ENCODE data around the gene ZNF814.
A peak's percentile ranks its signal among the peaks of the same experiment; 100 is the strongest.
"Not testable (repeated sequence)": the region's sequence is repeated elsewhere in the genome, so short reads cannot be mapped to it uniquely, and the experiment has no call there.

ZNF814 gene

DNA sequence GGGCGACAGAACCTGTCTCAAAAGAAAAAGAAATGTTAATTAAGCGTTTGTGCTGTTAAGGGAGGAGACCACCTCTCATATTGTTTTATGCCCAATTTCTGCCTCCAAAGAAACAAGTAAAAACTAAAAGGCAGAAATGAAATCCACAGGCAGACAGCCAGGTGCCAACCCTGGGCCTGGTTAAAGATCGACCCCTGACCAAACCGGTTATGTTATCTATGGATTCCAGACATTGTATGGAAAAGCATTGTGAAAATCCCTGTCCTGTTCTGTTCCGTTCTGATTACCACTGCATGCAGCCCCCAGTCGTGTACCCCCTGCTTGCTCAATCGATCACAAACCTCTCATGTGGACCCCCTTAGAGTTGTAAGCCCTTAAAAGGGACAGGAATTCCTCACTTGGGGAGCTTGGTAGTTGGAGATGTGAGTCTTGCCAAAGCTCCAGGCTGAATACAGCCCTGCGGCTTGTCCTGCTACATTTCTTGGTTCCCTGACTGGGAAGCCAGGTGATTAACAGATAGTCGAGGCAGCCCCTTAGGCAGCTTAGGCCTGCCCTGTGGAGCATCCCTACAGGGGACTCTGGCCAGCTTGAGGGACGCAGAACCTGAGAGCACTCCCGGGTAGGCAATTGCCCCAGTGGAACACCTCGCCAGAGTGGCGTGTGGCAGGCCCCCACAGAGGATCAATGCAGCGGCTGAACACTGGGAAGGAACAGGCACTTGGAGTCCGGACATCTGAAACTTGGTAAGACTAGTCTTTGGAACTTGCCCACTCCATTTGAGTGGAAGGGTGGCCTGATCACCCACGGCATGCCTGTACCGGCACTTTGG lies 73.4 kb downstream of the ZNF814 start:
- DNase-seq: no peak

DNA sequence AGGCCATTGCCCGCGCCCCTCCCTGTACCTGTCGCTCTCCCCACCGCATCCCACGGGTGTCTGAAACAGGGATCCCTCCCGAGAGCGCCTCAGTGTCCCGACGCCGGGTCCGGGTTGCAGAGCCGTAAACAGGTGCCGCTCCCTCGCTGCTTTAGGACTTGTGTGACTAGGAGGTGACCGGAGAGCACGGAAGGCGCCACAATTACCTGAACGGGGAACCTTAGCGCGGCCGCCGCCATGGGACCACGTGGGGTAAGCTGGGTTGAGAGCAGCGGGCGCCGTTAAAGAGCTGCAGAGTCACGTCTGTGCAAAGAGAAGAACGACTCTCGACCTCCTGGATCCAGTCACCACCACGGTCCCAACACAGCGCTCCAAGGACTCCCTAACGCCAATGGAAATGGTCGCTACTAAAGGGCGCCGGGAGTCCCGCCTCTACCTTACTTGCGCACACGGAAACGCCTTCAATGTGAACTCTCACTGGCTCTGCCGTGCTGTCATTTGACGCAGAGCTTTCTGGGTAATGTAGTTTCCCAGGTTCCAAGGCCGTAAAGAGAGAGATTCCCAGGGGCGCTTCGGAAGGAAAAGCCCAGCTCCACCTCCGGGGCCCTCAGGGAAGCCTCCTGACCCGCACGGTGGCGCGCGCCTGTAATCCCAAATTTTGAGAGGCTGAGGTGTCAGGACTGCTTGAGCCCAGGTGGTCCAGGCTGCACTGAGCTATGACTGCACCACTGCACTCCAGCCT lies 74.2 kb downstream of the ZNF814 start, which contains the start of gene ZNF552:
TSS of gene ZNF552 (minus strand) at position 409 of the 742 bp plus-strand sequence. CDS start at position 239, 170 bp downstream.
- peak; percentile 71 for DNase-seq

DNA sequence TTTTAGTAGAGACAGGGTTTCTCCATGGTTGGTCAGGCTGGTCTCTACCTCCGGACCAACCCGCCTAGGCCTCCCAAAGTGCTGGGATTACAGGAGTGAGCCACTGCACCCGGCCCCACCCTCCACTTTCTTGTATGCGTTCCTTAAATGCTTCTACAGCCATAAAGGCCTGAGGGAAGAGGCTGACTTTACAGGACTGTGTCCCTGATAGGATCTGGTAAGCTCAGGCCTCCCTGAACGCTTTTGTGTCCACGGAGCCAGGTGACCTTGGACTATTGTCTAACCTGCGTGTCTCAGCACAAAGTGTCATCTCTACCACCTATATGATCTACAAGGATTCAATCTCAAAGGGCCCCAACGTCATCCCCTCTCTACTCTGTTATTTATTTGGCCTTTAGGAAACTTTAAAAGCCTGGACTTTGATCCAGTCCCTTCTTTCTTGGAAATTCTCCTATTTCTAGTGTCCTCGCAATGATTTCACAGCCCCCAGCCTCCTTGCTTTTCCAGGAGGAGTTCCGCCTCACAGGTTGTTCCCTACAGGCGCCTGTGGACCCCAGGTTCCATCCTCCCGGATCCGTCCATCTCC lies 74.8 kb downstream of the ZNF814 start:
- no peak for DNase-seq

DNA sequence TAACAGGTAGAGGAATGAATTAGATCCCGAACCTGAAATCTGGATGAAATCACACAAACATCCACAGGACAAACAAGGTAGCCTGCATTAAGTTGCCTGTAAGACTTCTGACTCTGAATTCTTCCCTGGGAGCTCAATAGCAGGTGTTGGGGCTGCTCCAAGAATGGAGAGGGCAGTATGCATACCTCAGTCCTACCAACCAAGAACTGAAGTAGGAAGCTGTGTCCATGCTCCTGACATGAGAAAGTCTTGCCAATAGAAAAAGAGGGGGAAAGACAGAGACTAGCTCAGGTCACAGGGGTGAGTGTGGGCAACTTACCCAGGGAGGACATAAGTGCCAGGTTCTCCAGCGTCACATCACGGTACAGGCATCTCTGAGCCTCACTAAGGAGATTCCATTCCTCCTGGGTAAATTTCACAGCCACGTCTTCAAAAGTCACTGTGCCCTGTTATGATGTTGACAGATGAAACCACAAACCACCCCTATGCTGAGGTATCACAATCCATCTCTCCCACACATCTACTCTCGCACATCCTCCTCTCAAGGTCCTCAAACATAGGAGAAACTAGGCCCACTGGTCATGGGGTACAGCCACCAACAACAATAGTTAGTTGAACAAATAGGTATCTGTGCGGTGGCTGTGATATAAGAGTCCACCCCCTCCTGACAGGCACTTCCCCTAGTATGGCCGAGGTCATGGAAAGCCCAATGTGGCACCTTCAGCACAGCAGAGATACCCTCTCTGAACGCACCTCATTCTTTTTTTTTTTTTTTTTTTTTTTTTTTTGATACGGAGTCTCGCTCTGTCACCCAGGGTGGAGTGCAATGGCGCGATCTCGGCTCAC lies 75.6 kb downstream of the ZNF814 start:
- not testable (repeated sequence) for DNase-seq

DNA sequence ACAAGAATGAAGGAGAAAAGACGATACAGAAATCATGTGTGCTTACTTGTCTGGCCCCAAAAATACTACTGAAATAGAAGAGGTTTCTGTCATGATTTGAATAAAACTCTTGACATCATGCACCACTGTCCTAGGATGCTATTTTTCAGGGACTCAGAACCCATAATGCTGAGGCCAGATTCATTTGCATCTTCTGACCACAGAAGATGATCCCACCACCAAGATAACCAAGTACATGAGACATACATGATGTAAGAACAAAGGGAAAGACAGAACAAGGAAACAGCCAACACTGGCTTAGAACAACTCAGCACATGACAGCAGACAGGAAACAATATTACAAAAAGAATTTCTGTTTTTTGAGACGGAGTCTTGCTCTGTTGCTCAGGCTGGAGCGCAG lies 76.6 kb downstream of the ZNF814 start:
- no peak for DNase-seq

DNA sequence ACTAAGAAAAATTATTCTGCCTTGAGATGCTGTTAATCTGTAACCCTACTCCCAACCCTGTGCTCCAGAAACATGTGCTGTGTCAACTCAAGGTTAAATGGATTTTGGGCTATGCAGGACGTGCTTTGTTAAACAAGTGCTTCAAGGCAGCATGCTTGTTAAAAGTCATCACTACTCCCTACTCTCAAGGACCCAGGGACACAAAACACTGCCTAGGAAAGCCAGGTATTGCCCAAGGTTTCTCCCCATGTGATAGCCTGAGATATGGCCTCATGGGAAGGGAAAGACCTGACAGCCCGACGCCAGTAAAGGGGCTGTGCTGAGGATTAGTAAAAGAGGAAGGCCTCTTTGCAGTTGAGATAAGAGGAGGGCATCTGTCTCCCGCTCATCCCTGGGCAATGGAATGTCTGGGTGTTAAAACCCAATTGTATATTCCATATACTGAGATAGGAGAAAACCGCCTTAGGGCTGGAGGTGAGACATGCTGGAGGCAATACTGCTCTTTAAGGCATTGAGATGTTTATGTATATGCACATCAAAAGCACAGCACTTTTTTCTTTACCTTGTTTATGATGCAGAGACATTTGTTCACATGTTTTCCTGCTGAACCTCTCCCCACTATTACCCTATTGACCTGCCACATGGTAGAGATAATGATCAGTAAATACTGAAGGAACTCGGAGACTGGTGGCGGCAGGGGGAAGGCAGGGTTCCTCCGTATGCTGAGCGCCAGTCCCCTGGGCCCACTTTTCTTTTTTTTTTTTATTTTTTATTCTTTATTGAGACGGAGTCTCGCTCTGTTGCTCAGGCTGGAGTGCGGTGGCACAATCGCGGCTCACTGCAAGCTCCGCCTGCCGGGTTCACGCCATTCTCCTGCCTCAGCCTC lies 78.2 kb downstream of the ZNF814 start:
- DNase-seq: not testable (repeated sequence)

DNA sequence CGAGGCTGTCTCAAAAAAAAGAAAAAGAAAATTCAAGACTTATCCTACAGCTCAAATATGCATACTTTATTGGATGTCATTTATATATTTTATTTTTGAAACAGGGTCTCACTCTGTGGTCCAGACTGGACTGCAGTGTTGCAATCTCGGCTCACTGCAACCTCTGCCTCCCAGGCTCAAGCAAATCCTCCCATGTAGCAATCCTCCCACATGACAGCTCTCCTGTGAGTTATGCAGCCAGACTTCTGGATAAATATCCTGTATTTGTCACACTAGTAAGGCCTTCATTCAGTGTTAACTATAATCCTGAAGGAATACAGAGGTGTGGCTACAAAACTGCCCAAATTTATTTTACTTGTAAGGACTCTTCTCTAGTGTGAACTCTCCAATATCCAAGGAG lies 81.3 kb downstream of the ZNF814 start:
- DNase-seq: no peak

DNA sequence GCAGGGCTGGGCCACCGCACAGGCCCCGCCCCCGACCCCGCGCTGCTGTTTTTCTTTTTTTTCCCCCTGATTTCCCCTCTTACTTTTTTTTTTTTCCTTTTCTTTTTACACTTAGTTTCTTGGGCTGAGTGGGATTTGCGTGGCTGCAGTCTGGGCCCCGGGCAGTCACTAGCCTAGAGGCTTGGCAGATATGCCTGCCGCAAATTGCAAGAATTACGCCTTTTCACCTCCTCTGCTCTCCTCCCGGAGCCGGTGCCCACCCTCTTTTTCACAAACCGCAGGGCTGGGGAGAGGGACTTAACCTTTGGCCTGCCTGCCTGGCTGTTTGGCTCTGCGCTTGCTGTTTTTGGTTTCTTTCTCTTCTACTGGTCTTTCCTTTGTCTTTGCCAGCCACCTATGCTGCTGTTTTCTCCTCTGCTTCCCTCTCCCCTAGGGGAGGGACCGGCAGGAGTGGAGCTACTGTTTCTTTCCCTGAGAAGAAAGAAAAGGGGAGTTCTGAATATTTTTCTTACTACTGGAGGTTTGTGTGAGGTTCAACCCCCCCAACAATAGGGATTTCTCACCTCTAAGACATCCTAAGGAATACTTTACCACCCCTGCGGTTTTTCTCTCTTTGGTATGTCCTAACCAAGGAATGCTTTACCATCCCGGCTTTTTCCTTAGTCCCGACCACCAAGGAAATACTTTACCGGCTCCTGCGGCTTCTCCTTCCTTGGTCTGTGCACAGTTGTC lies 85.1 kb downstream of the ZNF814 start:
- DNase-seq: no peak

DNA sequence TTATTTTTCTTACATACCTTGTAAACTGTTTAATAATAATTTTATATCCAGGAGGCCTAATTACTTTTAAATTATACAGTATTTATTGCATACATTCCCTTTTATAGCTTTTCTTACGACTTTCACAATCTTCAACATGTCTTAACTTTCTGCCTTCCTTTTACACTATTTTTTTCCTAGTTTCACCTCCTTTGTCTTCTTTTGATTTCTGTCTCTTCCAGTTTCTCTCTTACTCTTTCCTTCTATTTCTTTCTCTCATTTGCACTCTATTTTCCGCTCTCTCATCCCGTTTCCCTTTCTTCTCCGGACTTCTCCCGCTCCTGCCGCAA lies 85.6 kb downstream of the ZNF814 start:
- no peak for DNase-seq

DNA sequence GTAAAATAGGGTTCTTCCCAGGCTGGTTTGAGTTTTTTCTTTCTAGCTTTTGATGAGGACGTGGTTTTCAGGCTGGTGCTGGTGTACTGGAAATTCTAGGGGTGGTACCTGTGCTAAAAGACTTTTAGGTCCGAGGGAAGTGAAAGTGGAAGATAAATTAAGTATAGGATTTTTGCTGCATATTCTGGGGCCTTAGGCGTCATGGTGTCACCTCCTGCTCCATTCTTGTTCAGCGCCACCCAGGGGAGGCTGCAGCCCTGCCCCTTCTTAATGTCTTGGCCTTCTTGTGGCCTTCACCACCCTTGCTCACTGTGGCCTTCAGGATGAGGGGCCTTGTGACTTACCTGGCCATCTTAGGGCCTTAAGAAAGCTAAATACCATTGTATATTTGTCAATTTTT lies 86.6 kb downstream of the ZNF814 start:
- no peak for DNase-seq

DNA sequence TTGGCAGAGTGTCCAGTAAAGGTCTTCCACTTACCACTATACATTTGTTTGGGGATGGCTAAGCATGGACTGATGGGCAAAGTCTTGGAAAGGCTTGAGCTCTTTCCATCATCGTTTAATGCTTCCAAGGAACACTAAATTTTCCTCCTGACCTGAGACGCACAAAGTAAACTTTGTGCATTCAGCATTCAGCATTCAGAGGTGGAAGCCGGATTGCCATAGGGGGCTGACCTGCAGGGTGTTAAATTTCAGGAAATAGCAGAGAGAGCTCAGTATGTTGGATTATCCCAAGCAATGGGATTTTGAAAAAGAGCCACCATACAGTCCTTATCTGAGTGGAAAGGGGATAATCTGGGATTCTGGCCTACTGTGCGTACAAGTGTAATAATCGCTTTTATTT lies 88.1 kb downstream of the ZNF814 start:
- no peak for DNase-seq
